ENCODE data around the gene ASPA.
A peak's percentile ranks its signal among the peaks of the same experiment; 100 is the strongest.

The ASPA gene

DNA sequence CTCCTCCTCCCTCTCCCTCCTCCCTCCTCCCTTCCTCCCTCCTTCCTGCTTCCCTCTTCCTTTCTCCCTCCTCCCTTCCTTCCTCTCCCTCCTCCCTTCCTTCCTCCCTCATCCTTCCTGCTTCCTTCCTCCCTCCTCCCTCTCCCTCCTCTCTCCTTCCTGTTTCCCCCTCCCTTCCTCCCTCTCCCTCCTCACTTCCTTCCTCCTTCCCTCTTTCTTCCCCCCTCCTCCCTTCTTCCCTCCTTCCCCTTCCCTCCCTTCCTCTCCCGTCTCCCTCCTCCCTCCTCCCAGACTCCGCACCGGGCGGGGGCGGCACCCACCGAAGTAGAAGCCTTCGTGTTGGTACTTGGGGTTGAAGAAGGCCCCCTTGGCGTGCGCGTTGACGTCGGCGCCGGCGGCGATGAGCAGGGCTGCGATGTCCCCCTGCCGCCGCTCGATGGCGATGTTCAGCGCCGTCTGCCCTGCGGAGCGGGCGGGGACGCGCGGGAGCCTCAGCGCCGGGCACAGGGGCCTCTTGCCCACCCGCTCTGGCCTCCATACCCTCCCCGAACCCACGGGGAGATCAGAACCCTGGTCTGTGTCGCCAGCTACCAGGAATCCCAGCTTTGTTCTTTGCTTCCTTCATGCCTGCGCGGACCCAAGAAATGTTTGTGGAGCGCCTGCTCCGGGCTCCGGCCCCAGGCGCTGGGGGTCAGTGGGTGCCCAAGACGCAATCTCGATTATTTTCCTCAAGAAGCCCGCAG, 59.6 kb downstream of the ASPA start:
- DNase-seq = peak; percentile 92

GRCh38 chr17:3536716-3537115, 60.9 kb downstream of the ASPA start:
- DNase-seq = no peak

GRCh38 chr17:3539881-3540540, 64.2 kb downstream of the ASPA start:
- no peak for DNase-seq

DNA sequence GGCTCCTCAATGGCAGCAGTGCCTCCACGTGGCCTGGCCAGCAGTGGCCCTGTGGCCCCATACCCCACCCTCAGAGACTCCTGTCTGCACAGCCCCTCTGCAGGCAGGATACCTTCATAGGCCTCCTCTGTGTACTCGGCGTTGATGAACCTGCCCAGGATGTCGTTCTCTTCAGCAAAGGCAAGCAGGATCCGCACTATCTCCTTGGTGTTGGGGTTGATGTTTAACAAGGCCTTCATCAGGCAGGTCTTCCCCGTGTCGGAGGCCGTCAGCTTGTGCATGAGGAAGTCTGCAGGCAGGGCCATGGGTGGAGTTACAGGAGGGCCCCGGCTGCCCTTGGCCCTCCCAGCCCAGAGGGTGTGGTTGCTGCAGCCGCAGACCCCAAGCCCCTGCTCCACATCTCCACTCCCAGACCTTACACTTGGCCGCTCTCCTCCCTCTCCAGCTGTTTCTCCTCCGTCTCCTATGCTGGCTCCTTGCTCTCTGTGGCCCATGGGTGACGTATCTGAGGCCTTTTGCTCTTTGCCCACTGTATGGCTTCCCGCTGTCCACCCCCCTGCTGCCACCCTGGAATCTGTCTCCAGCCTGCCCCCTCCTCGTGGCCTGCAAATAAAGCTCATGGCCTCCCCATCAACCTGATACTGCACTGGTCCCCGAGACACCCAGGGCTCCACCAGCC, 66.8 kb downstream of the ASPA start:
- no peak for DNase-seq

DNA sequence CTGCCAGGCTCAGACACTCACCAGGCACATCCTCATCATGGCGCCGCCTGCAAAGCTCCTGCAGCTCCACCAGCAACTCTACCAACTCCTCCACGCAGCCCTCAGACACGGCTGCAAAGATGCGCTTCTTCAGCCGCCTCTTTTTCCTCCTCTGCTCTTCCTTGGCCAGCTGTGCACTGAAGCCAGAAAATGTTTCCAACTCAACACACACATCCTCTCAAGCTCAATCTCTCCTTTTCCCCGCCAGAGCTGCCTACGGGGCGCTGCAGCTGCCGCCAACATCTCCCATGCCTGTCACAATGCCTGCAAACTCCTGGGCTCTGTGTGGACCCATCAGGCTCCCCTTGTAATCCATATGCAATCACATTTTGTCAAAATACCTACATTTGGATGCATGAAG, 67.7 kb downstream of the ASPA start:
- DNase-seq = peak; percentile 61

- no peak for DNase-seq
These were observed 68.6 kb downstream of the ASPA start for GRCh38 chr17:3544365-3544764.

DNA sequence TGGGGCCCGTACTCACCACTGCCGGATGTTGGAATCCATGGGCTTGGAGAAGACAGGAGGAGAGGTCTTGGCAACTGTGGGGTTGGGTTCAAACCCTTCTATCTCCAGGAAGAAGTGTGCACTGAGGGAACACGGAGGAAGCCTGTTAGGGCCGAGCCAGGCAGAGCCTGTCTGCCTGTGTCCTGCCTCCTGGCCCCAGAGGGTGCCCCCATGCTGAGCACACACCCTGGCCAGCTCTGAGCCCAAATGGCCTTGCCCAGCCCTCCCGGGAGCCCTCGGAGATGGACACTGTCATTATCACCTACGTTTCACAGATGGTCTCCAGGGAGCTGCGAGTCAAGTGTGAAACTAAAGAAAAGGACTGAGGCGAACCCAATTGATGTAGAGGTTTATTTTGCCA, 69.4 kb downstream of the ASPA start:
- no peak for DNase-seq

- no peak for DNase-seq
These were observed 70.7 kb downstream of the ASPA start for GRCh38 chr17:3546521-3546920.

DNA sequence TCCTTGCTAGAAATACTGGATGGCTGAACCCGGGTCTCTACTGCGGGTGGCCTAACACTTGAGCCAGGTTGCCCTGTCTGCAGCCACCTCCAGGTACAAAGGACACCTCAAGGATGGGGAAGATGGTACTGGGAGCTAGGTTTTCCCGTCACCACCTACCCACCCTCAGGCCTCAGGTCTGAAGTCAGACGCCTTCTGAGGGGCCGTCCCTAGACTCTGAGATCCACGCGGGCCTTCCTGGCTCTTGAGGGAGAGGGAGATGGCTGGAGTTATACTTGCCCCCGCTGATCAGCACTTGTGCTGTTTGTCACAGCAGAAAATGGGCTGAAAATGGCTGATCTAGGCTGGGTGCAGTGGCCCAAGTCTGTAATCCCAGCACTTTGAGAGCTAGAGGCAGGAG, 71.2 kb downstream of the ASPA start:
- no peak for DNase-seq

GRCh38 chr17:3547628-3548027, 71.8 kb downstream of the ASPA start:
- no peak for DNase-seq

- no peak for DNase-seq
These were observed 73.9 kb downstream of the ASPA start for GRCh38 chr17:3549610-3550162.

GRCh38 chr17:3551189-3551588, 75.4 kb downstream of the ASPA start:
- DNase-seq = no peak

DNA sequence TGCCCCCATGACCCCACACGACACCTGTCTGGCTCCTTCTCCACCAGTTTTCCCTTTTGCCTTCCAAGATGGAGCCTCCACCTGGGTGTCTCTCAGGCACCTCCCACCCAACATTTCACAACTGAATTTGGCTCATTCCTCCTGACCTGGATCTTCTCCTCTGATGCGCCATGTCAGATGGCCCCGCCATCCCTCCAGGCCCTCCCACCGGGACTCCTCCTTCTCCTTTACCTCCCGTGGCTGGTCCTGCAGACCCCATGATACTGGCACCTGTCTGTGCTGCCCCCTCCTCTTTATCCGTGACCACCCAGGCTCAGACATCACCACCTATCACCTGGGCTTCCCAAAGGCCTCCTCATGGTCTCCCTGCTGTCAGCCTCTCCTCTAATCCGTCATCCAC, 77.1 kb downstream of the ASPA start:
- no peak for DNase-seq
